IPS-18a (cell line): Measurements from ENCODE around the gene U2SURP.
"Not testable (repeated sequence)": the region's sequence is repeated elsewhere in the genome, so short reads cannot be mapped to it uniquely, and the experiment has no call there.

ENCODE experiments used
- H3K27ac ChIP-seq: one replicate; pipeline ENCODE4 v1.5.1; 2013; ENCODE audit warnings: low read length
- H3K27me3 ChIP-seq: one replicate; pipeline ENCODE4 v1.6.1; 2013; ENCODE audit warnings: mild to moderate bottlenecking, low read length; ENCODE audit not compliant: control insufficient read depth, insufficient read depth
- H3K36me3 ChIP-seq: one replicate; pipeline ENCODE4 v1.6.1; 2013; ENCODE audit warnings: low read depth, low read length; ENCODE audit not compliant: control insufficient read depth
- H3K4me1 ChIP-seq: one replicate; pipeline ENCODE4 v1.6.1; 2013; ENCODE audit warnings: low read depth, low read length; ENCODE audit not compliant: control insufficient read depth
- H3K4me3 ChIP-seq: one replicate; pipeline ENCODE4 v1.5.1; 2013; ENCODE audit warnings: low read length
- H3K9ac ChIP-seq: one replicate; pipeline ENCODE4 v1.6.1; 2013; ENCODE audit warnings: mild to moderate bottlenecking, low read length, moderate library complexity
- H3K9me3 ChIP-seq: one replicate; pipeline ENCODE4 v1.6.1; 2013; ENCODE audit warnings: low read depth, low read length; ENCODE audit not compliant: control insufficient read depth

U2SURP gene

DNA sequence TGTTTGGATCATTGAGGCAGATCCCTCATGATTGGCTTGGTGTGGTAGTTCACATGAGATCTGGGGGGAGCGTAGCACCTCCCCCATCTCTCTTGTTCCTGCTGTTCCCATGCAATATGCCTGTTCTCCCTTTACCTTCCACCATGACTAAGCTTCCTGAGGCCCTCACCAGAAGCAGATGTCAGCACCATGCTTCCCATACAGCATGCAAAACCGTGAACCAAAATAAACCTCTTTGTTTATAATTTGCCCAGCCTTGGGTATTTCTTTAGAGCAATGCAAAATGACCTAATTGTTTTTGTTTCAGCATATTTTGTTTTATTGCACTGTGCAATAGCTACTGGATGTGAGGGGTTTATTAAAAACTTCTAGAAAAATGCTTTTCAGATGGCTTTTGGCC, 61.6 kb downstream of the U2SURP start:
- no peaks in the 10 kb centered on the region for H3K27me3 ChIP-seq
- H3K27ac ChIP-seq: no peak overlapping the region
- no peak overlapping the region for H3K9ac ChIP-seq
- H3K4me1 ChIP-seq: peaks cover 2% of the 10 kb centered on the region
- peaks cover 9% of the 10 kb centered on the region for H3K36me3 ChIP-seq
- H3K4me3 ChIP-seq: no peak overlapping the region
- H3K9me3 ChIP-seq: no peaks in the 10 kb centered on the region

DNA sequence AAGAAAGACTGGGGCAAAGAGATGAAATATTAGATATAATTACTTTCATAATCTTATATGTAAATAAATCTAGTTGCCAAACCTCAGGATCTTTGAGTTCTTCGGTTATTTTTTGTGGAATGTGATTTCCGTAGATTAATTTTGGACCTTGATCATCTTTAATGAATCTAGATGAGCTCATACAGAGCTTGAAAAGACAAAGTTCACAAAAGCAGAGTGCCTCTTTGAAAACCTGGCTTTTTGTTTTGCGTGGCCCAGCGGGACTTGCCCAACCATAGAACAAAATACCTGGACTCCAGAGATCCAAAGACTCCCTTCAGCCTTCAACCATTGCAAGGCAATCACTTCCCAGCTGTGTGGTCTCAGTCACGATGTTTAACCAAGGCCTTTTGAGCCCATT, 63.4 kb downstream of the U2SURP start:
- H3K9ac ChIP-seq: no peak overlapping the region
- H3K4me3 ChIP-seq: no peak overlapping the region
- H3K36me3 ChIP-seq: no peaks in the 10 kb centered on the region
- no peaks in the 10 kb centered on the region for H3K9me3 ChIP-seq
- no peaks in the 10 kb centered on the region for H3K27me3 ChIP-seq
- peaks cover 4% of the 10 kb centered on the region for H3K4me1 ChIP-seq
- no peak overlapping the region for H3K27ac ChIP-seq

DNA sequence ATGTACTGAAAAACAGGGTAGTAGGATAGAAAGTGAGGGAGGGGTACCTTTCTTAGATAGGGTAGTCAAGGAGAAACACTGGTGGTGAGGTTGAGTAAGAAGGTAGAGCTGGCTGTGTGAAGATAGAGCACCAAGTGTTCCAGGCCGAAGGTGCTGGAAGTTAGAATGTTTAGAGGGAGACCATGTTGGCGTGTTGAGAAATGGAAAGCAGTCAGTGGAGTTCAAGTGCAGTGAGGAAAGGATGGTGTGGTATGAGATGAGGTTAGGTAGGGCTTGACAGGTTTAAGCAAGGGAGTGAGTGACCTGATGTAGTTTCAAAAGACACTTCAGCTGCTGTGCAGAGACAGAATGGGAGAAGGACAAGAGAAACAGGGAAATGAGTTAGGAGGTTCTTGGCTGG, 64.0 kb downstream of the U2SURP start:
- Histone ChIP-seq H3K27me3 (no peaks in the 10 kb centered on the region), H3K27ac (no peak overlapping the region), H3K9me3 (no peaks in the 10 kb centered on the region), H3K4me3 (no peak overlapping the region), H3K9ac (no peak overlapping the region), H3K4me1 (peaks cover 4% of the 10 kb centered on the region), H3K36me3 (no peaks in the 10 kb centered on the region)

- no peak overlapping the region for H3K9ac ChIP-seq
- H3K4me3 ChIP-seq: no peak overlapping the region
- no peaks in the 10 kb centered on the region for H3K9me3 ChIP-seq
- no peak overlapping the region for H3K27ac ChIP-seq
- no peaks in the 10 kb centered on the region for H3K27me3 ChIP-seq
- H3K36me3 ChIP-seq: no peaks in the 10 kb centered on the region
- H3K4me1 ChIP-seq: peaks cover 9% of the 10 kb centered on the region
These were observed 64.7 kb downstream of the U2SURP start for GRCh38 chr3:143066033-143066432.

- Histone ChIP-seq H3K27me3 (no peaks in the 10 kb centered on the region), H3K9ac (no peak overlapping the region), H3K27ac (no peak overlapping the region), H3K9me3 (no peaks in the 10 kb centered on the region), H3K36me3 (no peaks in the 10 kb centered on the region), H3K4me1 (peaks cover 17% of the 10 kb centered on the region), H3K4me3 (no peak overlapping the region)
These were observed 65.8 kb downstream of the U2SURP start for GRCh38 chr3:143067201-143067600.

GRCh38 chr3:143068059-143068458, 66.7 kb downstream of the U2SURP start:
- Histone ChIP-seq H3K36me3 (no peaks in the 10 kb centered on the region), H3K27me3 (no peaks in the 10 kb centered on the region), H3K27ac (no peak overlapping the region), H3K9ac (no peak overlapping the region), H3K9me3 (no peaks in the 10 kb centered on the region), H3K4me1 (peaks cover 17% of the 10 kb centered on the region), H3K4me3 (no peak overlapping the region)

- Histone ChIP-seq H3K9me3 (no peaks in the 10 kb centered on the region), H3K9ac (no peak overlapping the region), H3K4me1 (peaks cover 17% of the 10 kb centered on the region), H3K4me3 (no peak overlapping the region), H3K27ac (no peak overlapping the region), H3K27me3 (no peaks in the 10 kb centered on the region), H3K36me3 (no peaks in the 10 kb centered on the region)
These were observed 69.7 kb downstream of the U2SURP start for GRCh38 chr3:143070977-143071551.

GRCh38 chr3:143071776-143072175, 70.4 kb downstream of the U2SURP start:
- no peak overlapping the region for H3K4me3 ChIP-seq
- no peaks in the 10 kb centered on the region for H3K36me3 ChIP-seq
- H3K27me3 ChIP-seq: no peaks in the 10 kb centered on the region
- H3K9me3 ChIP-seq: no peaks in the 10 kb centered on the region
- H3K9ac ChIP-seq: no peak overlapping the region
- H3K27ac ChIP-seq: no peak overlapping the region
- peaks cover 17% of the 10 kb centered on the region for H3K4me1 ChIP-seq

- H3K9me3 ChIP-seq, H3K4me3 ChIP-seq, H3K27me3 ChIP-seq, H3K9ac ChIP-seq, H3K36me3 ChIP-seq, H3K27ac ChIP-seq: not testable (repeated sequence)
- H3K4me1 ChIP-seq: peaks cover 17% of the 10 kb centered on the region
These were observed 71.1 kb downstream of the U2SURP start for GRCh38 chr3:143072298-143073020.

GRCh38 chr3:143073541-143073940, 72.2 kb downstream of the U2SURP start:
- H3K9me3 ChIP-seq, H3K4me3 ChIP-seq, H3K9ac ChIP-seq, H3K27me3 ChIP-seq, H3K36me3 ChIP-seq, H3K27ac ChIP-seq: not testable (repeated sequence)
- peaks cover 13% of the 10 kb centered on the region for H3K4me1 ChIP-seq

- not testable (repeated sequence) for H3K36me3 ChIP-seq, H3K4me3 ChIP-seq, H3K27me3 ChIP-seq, H3K27ac ChIP-seq, H3K9me3 ChIP-seq, H3K9ac ChIP-seq
- peaks cover 13% of the 10 kb centered on the region for H3K4me1 ChIP-seq
These were observed 72.6 kb downstream of the U2SURP start for GRCh38 chr3:143073983-143074382.

- Histone ChIP-seq H3K27ac (no peak overlapping the region), H3K27me3 (no peaks in the 10 kb centered on the region), H3K36me3 (no peaks in the 10 kb centered on the region), H3K4me1 (no peaks in the 10 kb centered on the region), H3K4me3 (no peak overlapping the region), H3K9ac (no peak overlapping the region), H3K9me3 (no peaks in the 10 kb centered on the region)
These were observed 77.5 kb downstream of the U2SURP start for GRCh38 chr3:143078883-143079282.
